PC-9 (cell line): ENCODE results near the gene SMARCA2.

Experiments
- EZH2 ChIP-seq: fragments of 200-600 bp; sonication (generic); IDR thresholded peaks from 2 replicates; pipeline ENCODE4 v1.8.0; 2017; ENCODE audit warnings: antibody characterized with exemption, low read depth
- TF ChIP-seq, protein P1 (sequence below): fragments of 200-600 bp; sonication (generic); conservative IDR thresholded peaks from 2 replicates; pipeline ENCODE4 v1.6.1; 2017; ENCODE audit warnings: mixed run types, antibody characterized with exemption, mild to moderate bottlenecking, moderate library complexity

DNA sequence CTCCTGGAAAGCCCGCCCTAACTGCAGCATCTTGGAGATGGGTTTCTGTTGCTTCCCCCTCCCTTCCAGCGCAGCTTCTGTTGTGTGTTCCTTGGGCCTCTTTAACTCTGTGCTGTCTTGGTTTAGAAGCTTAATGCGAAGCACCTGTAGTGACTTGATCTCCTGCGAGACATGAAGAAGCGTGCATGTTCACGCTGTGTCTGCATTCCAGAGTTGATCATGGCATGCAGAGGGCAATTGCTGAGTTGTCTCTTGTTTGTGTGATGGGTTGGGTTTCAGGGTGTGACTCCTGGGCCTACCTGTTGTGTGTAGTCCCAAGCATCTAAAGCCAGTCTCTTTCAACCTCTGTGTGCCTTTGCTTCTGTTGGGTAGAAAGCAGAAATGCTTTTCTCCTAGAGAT, 155.6 kb downstream of the SMARCA2 start:
- TF ChIP-seq, protein P1, sequence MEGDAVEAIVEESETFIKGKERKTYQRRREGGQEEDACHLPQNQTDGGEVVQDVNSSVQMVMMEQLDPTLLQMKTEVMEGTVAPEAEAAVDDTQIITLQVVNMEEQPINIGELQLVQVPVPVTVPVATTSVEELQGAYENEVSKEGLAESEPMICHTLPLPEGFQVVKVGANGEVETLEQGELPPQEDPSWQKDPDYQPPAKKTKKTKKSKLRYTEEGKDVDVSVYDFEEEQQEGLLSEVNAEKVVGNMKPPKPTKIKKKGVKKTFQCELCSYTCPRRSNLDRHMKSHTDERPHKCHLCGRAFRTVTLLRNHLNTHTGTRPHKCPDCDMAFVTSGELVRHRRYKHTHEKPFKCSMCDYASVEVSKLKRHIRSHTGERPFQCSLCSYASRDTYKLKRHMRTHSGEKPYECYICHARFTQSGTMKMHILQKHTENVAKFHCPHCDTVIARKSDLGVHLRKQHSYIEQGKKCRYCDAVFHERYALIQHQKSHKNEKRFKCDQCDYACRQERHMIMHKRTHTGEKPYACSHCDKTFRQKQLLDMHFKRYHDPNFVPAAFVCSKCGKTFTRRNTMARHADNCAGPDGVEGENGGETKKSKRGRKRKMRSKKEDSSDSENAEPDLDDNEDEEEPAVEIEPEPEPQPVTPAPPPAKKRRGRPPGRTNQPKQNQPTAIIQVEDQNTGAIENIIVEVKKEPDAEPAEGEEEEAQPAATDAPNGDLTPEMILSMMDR: no peak
- TF ChIP-seq EZH2: no peak
